Embryonic facial prominence (tissue), 1 donor: Measurements from ENCODE around the gene MYT1.
"Not testable (repeated sequence)": the region's sequence is repeated elsewhere in the genome, so short reads cannot be mapped to it uniquely, and the experiment has no call there.

Experiments
- DNase-seq: peaks from one replicate; pipeline ENCODE4 v3.0.0-alpha.2; 2016; ENCODE audit errors: extremely low spot score

MYT1 gene

DNA sequence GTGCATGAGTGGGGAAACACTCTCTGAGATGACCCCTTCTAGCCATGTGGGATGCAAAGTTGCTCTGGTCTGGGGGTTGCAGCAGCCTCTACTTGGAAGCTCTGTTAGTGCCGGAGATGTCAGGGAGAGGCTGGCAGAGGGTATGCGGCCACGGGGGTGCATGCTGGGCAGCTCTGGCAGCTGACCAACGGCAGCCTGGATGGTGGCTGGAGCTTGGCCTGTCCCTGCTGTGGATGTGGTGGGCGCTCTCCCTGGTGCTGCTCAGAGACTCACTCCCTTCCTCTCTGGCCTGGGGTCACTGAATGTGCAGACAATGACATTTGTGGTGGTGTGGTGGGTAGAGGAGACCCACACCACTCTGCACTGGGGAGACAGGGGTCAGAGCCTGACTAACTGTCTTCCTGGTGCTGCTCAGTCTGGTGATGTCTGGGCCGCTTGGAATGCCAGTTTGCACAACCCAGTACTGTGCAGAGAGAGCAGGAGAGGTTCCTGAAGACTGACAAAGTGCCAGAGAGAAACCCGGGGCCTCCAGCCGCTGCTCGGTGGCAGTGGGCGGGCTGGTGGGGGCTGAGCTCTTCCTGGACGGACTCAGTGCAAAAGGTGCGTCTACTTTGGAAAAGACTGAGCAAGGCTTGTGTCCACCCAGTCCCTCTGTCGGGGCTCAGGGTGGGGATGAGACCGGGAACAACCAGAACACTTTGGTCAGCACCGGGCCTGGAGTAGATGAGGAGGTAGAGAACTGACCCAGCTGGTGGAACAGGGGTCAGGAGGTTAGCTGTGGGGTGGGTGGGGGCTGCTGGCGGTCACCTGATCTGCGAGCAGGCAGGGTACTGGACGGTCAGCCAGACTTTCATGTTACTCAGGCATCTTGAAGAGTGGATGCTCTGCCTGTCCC, 2.7 kb downstream of the MYT1 start:
- DNase-seq: no peak

DNA sequence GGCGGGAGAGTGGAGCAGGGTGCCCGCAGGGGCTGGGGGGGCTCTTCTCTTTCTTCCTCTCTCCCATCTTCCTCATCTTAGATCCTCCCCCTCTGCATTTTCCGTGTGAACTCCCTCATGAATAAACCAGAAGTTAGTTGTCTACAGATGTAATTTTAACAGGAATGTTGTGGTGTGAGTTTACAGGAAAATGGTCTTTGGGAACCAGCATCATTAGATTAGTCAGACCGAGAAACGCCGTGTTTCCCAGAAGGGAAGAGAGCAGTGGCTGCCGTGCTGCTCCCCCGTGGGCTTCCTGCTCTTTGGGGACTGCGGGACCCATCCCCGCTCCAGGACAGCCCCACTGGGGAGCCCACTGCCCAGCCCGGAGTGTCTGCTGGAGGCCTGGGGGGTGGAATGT, 3.4 kb downstream of the MYT1 start:
- DNase-seq: no peak

DNA sequence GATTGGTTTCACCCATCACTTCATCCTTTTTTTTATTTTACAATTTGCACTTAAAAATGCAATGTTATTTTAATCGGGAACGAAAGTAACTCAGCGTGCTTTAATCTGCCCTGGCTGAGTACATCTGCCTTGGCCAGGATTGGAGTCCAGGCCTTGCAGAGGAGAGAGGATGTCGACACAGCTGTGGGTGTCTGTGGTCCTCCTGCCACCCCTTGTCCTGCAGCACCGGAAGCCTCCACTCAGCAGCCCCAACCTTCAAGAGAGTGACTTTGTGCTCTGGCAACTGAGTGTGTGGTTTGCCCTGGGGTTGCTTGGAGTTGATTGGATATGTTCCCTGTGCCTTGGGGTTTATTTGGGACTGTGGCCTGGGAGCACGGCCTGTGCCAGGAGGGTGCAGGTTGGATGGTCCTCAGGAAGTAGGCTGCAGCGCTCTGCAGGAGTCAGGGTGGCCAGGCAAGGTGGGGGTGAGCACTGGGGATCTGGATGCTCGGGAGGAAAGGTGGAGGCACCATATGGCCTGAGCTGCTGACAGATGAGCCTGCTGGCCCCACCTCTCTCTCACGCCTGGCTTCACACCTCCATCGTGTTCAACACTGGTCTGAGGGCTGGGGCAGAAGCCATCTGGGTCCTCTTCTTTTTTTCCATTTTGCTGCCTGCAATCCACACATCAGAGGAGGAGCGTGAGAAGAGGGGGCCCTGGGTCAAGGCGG, 4.3 kb downstream of the MYT1 start:
- DNase-seq: no peak

DNA sequence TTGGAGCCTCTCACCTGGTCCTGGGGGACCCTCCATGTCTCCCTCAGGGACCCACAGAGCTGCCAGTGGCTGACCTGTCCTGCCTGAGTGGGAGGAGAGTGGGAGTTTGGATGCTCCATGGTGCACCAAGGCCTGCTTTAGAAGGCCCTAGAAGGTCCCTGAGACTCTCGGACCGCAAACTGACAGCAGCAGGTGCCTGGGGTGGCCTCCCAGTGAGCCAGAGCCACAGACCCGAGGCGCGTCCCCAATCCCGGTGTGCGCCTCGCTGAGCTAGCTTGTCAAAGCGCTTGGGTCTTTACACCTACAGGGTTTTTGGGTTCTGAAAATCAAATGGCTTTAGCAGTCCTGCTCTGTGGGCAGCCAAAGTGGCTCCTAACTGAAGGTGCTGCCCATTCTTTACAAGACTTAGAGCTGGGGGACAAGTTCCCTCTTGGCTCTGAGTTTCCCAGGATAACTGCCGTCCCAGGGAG, 4.9 kb downstream of the MYT1 start:
- DNase-seq: no peak

DNA sequence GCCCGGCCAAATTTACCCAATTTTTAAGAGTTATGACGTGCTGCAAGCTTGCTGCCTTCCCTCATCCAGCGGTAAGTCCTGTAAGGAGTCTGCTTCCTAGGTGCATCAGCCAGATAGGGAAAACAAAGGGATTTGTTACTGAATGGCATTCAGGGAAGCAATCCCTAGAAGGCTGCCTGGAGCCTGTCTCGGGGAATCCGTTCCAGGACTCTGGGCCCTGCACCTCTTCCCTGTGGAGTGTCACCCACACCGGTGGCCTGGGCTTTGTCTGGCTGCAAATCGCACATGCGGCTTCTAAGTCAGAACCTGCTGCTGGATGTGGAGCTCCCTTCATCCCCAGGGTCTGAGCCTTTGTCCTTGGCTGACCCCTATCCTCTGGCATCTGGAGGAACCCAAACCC, 7.0 kb downstream of the MYT1 start:
- DNase-seq: no peak

DNA sequence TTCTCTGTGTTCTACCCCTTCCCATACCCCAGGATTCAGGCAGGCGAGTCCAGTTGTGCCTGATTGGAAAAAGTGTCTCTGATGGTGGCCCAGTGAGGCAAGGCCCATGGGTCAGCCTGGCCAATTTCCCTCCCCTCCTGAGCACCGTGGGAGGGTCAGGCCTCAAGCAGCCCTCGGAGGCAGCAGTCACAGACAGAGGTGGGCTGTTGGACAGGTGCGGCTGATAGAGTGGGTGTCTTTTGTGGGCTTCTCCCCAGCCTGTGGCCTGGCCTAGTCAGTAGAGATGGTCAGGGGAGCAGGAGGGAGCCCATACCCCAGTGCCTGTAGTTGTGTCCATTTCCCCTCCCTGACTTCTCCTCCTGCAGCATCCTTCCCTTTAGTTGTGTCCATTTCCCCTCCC, 8.9 kb downstream of the MYT1 start:
- no peak for DNase-seq

DNA sequence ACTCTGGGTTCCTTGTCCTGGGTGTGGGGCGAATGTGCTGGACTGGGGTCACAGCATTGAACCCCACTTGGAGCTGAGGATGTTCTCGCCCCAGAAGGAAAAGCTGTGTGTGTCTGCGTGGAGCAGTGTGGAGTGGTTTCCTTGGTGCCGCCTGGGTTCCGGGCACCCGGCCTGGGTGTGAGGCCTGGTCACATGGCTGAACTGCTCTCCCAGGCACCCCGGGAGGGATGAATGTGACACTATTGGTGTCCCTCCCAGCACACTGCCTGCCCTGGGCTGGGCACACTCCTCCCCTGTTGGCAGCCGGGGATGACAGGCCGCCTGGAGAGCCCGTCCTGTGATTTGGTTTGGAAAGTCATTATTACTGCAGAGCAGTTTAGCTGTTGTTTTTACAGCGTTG, 12.3 kb downstream of the MYT1 start:
- no peak for DNase-seq

DNA sequence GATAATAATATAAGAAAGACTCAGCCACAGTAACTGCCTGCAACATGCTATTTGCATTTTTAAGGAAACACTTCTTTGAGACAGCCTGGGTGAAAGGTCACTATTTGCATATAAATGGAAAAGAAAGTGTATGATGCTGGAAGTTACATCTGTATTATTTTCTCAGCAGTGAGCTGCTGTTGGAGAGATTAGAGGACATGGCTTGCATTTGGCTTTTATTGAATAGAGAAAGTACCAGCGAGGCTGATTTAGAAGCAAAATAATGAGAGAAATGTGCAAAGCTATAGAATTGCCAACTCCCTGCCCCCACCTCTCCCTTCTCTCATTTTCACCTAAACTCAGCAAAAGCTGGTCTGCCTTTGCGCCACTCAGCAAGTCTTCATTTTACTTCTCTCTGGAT, 12.7 kb downstream of the MYT1 start:
- DNase-seq: no peak

DNA sequence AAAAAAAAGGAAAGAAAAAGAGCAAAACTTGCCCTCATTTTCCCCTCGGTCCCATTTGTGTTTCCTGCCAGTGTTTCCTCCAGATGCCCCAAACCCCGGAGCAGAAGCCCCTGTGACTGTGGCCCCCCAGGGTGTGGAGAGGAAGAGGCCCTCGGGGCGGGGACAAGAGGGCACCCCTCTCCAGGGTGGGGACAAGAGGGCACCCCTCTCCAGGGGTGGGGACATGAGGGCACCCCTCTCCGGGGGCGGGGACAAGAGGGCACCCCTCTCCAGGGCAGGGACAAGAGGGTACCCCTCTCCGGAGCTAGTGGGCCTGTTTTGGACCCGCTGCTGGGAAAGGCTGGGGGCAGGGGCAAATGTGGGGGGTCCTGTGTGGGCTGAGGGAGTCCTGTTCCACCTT, 13.1 kb downstream of the MYT1 start:
- DNase-seq: no peak

DNA sequence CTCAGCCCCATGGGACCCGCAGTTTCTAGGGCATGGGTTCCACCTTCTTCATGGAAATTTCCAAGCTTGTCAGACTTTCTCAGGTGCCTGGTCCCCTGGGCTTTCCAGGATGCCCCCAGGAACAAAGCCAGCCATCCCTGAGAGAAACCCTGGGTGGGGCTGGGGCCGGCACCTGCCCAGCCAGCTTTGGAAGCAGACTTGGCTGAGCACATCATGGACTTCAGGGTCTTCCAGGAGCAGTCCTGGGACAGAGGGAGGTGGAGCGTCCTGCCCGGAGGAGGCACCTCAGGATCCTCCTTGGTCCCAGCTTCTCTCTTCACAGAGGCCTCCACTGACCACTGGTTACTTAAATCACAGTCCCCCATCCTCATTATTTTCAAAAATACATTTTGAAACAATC, 13.5 kb downstream of the MYT1 start:
- DNase-seq: no peak

DNA sequence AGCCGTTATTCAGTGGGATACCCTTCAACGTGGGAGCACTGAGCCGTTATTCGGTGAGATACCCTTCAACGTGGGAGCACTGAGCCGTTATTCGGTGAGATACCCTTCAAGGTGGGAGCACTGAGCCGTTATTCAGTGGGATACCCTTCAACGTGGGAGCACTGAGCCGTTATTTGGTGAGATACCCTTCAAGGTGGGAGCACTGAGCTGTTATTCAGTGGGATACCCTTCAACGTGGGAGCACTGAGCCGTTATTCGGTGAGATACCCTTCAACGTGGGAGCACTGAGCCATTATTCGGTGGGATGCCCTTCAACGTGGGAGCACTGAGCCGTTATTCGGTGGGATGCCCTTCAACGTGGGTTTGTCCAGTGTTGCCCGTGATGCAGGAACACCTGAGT, 14.7 kb downstream of the MYT1 start:
- DNase-seq: not testable (repeated sequence)

DNA sequence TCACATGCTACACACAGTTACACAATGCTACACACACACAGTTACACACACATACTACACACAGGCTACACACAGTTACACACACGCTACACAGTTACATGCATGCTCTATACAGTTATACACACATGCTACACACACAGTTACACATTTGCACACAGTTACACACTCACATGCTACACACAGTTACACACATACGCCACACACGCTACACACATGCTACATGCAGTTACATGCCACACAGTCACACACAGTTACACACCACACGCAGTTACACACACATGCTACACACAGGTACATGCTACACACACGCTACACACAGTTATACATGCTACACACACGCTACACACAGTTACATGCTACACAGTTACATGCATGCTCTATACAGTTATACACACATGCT, 15.6 kb downstream of the MYT1 start:
- DNase-seq: no peak

DNA sequence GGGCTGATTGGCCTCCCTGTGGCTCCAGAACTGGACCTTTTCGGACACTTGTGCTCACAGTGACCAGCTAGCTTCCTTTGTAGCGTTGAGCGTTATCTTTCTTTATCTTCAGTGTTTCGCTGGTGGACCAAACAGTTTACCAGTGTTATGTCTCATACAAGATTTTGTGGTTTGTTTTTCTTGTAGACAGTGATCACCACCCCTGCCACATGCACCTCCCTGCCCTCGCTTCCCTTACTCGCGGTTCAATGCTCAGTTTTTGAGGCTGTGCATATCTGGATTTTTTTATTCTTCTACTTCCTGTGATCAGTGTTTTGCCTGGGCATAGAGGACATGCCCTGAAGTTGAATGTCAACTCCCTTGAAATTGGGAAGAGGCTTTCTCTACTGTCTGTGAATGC, 16.4 kb downstream of the MYT1 start:
- no peak for DNase-seq

DNA sequence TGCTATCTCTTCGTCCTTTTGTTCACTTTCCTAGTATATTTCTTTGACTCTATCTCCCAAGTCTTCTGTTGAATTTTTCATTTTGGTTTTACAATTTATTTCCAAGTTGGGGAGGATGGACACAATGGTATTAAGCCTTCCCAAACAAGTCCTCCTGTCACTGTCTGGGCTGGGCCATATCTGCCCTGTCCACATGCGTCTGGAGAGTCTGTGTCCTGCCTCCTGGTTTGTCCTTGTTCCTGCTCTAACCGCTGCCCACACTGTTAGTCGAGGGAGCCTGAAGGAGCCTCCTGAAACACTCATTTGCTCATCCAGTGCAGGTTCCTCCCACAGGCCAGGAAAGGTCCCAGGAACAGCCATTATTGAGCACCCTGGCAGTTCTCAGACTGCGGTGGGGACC, 17.1 kb downstream of the MYT1 start:
- no peak for DNase-seq

DNA sequence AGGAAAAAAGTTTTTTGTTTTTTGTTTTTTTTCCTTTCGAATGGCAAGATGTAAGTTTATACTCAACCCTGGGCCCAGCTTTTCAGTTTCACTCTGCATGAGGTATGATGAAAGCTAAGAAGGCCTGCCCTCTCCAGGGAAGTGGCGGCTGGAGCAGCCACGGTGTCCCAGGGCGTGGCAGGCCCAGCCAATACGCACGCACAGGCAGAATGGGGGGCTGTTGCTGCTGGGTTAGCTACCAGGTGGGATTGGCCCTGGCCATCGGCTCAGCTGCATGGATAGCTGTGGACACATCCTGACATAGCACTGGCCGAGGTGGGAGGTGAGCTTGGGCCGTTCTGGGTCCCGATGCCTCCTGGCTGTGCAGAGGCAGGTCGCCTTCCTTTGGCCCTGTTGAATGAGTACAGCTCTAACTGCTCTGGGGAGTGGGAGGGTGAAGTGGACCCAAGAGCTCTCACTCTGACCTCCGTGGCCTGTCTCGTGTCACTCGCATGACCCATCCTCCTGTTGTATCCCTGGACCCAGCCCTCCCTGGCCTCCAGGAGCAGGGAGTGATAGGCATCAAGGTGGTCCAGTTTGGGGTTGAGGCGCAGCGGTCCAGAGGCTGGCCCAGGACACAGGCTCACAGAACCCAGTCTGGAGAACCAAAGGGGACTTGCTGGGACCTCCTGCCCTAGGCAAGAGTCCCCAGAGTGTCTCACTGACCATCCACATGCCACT, 18.1 kb downstream of the MYT1 start:
- DNase-seq: no peak

DNA sequence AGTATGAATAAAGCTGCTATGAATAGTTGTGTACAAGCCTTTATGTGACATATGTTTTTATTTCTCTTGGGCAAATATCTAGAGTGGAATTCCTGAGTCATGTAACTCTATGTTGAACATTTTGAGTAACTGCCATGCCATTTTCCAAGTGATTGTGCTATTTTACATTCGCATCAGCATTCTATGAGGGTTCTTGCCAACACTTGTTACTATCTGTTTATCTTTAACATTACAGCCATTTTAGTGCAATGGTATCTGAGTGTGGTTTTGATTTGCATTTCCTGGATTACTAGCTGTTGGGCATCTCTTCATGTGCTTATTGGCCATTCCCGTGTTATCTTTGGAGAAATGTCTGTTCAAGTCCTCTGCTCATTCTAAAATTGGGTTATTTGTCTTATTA, 19.1 kb downstream of the MYT1 start:
- DNase-seq: no peak

DNA sequence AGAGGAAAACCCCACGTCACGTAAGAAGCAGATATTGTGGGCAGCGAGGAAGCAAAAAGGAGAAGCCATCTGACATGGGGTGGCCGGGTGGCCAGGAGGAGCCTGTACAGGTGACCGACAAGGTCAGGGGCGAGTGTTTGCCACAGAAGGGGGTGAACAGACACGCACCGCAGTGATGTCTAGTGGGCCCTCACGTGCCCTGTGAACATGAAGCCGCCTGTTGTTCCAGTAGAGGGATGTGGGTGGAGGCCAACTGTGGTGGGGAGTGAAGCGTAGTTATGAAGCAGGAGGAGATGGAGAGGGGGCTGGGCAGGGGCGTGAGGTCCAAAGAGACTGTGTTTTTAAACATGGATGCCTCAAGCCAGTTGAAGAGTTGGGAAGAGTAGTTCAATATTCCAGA, 20.5 kb downstream of the MYT1 start:
- DNase-seq: no peak

DNA sequence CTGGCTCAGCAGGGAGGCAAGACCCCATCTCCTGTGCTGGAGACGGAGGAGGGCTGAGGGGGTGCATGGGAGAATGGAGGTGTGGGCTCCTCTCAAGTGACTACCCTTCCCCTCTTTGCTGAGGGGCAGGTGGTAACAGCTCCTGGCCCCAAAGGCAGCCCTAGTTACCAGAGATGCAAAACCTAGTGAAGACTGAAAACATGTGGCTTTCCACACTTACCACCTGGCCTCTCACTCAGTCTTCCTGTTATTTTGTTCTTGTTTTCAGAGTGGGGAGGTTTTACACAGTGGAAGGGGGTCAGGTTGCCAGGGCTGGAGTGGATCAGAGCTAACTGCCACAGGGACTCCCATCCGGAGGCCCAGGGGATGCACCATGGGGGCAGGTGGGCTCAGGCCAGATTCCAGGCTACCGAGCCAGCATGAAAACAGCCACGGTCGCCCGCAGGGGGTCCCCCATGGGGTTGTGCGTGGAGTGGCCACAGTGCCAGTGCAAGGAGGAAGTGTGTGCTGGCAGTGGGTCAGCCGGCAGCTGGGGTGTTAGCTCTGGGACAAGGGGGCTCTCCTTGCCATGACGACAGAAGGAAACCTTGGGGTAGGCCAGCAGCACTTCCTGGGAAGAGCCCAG, 21.1 kb downstream of the MYT1 start:
- no peak for DNase-seq

DNA sequence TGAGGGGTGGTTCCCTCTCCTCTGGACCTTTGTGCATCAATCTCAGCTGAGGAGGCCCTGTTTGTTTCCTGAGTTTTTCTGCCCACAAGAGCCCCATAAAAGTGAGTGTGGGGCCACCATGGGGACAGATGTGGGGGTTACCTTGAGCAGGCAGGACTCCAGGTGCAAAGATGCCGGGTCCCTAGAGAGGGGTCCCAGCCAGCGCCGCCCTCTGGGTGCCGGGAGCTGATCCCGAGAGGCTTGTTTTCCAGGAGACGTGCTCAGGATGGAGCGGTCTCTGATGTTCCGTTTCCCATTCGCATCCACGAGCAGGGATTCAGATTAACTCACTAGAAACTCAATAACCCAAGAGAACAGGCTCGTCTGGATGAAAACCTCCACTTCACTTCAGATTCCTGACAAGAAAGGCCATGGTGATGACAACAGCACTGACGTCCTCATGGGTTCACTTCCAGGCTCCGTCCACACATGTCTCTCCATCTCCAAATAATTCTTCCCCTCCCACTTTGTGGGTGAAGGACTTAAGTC, 21.9 kb downstream of the MYT1 start:
- DNase-seq: no peak

DNA sequence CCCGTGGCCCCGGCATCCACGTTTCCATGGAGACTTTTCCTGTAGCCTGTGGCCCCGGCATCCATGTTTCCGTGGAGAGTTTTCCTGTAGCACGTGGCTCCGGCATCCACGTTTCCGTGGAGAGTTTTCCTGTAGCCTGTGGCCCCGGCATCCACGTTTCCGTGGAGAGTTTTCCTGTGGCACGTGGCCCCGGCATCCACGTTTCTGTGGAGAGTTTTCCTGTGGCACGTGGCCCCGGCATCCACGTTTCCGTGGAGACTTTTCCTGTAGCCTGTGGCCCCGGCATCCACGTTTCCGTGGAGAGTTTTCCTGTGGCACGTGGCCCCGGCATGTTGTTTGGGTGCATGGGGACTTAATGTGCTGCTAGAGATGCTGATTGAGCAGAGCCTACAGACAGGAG, 23.0 kb downstream of the MYT1 start:
- DNase-seq: not testable (repeated sequence)

DNA sequence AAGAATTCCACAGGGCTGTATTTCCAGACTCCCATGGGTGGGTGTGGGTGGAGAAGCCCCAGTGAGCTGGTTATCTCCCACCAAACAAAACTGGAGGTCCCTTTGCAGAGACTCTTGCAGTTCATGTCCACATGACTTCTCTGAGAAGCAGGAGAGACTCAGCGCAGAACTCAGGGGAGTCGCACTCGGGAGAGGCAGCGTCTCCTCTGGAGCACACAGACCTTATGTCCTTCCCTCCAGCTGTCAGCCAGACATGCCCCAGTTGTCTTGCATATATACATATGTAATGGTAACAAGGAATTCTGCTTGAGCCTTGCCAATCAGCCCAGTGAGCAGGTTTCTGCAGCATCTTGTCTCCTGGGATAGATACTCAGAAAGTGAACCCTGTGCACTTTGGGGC, 23.8 kb downstream of the MYT1 start:
- DNase-seq: no peak
